ENCODE measurements around the gene PSME3IP1.

GRCh38 chr16:57196286-57196685, 10.4 kb upstream of the PSME3IP1 start:
- TF ChIP-seq CTCF (IDR thresholded peaks at IDR 0.05) (no peak), POLR2A (IDR thresholded peaks at IDR 0.05) (no peak)
